Muscle of back (tissue), 11 donors: ENCODE data around the gene DMTF1. TPM values are rescaled to one million over a fixed set of nuclear protein-coding genes. Genes with fewer than 3 reads are reported as not detected.
A peak's percentile ranks its signal among the peaks of the same experiment; 100 is the strongest.
"Not testable (repeated sequence)": the region's sequence is repeated elsewhere in the genome, so short reads cannot be mapped to it uniquely, and the experiment has no call there.

Experiments
- DNase-seq, 3 donors: peaks; one replicate each; pipeline versions ENCODE4 v3.0.0 to v3.0.0-alpha.2; 2013
- polyA plus RNA-seq, 10 donors: library from polyadenylated mRNA; unstranded; fragments of 120-200 nt; gene quantifications; one replicate each; pipeline ENCODE4 v1.2.1, GENCODE V29; 2013; ENCODE audit not compliant: insufficient read length in 10 of 10

The DMTF1 gene
- polyA plus RNA-seq, 10 donors = 54.3 to 168 (median 85.3) TPM

DNA sequence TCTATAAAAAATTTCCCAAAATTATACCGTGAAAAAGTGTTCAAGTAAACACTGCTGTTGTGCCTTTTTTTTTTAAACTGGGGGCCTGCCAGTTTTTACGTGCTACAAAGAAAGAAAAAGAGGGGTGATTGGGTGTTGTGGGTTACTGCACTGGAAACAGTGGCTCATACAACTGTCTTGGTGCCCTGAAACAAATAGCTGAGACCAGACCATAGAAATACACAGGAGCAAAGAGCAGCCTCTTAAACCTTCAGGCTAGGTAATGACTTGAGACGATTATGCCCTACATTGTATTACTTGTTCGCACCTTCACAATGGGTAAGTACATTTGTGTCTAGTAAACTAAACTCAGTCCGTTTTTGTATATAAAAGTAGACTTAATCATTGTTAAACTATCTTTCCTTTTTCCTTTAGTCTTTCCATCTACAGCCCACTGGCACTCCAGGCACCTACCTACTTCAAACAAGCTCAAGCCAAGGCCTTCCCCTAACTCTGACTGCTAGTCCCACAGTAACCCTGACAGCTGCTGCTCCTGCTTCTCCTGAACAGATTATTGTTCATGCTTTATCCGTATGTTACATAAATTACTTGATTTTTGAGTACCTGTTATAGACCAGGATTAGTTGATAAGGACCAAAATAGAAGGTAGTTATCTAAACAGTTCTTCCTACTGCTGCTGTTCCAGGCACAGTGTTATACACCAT lies 40.7 kb downstream of the DMTF1 start:
- no peak for DNase-seq

DNA sequence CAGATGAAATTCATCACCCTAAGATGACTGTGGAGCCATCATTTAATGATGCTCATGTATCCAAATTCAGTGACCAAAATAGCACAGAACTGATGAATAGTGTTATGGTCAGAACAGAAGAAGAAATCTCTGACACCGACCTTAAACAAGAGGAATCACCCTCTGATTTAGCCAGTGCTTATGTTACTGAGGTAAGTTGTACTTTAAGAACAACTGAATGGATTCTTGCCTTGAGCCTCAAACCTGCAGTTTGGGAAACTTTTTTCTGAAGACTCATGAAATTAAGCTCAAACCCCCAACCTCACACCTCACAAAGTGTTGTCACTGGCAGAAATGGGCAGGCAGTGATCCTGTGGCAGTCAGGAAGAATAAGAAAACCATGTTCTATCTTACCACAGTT lies 41.7 kb downstream of the DMTF1 start:
- DNase-seq = no peak

DNA sequence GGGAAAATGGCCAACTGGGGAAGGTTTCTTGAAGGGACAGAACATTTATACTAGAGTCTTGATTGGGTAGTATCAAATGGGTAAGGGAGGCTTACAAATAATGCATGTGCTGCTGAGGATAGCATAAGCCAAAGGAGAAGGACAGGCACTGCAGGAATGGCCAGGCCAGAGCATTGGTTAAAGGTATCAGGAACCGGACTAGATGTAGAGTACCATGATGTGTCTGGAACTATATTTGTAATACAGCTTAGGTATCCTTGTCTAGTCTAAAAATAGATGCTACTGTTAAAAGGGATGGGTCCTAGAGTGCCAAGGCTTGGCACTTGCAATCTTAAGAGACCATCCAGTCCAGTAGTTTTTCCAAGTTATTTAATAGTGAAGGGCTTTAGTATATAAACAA lies 47.0 kb downstream of the DMTF1 start:
- DNase-seq = peak in 1 of 3 donors; percentile 34

DNA sequence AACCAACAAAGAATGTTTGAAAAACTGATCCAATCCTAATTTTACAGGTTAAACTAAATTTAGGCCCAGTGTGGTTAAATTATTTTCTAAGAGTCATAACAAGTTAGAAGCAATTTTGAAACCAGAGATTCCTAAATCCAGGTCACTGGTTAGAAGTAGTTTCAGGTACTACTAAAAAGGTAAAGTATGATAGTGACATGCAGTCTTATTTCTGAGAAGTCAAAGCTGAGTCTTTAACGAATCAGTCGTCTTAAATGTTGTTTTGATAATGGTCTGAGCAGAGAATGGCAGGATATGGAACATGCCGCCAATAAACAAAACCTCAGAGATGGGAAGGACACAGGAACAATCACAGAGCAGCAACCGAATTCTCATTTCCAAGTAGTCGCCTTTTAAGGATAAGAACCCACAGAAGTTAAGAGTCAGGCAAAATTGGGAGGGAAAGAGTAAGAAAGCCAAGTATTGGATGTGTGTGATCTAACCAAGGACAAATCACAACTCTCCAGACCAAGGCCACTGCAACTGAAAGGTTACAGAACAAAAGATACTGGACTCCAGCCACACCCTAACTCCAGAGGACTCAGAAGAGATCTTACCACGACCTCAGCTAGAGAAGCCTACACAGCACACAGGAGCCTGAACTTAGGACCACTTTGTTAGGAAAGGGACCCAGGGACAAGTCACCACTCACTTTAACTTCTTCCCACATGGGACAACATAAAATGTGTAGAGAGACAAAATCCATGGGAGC lies 47.6 kb downstream of the DMTF1 start:
- DNase-seq = no peak

DNA sequence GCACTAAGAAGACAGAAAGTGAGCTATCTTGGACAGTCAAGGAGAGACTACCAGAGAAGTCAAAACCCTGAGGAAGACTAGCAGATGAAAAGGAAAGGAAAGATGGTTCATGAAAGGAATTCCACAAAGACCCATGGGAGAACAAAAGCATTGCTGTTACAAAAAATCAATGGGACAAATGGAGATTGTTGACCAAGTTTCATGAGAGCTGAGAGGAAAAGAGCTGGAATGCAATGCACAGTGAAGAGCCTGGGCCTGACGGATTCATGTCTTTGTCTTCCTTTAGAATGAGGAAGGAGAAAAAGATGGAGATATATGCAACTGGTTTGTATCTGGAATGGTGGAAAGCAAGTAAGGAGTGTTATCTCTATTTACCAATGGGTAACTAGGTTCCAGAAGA lies 50.0 kb downstream of the DMTF1 start:
- no peak for DNase-seq

DNA sequence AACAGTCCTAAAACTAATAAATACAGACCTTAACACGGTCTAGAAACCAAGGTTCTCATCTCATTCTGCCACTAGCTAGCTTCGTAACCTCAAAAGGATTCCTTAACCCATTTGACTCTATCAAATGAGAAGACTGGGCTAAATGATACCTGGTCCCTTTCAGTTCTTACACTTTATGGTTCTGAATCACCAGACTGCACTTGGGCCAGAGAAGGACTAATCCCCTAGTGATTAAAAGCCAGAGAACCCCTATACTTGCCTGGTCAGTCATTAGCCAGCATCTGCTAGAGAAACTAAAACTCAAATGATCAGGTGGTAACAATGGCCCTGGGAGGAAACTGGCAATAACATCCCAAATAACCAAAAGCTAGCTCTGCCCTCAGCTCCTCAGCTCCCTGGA lies 50.5 kb downstream of the DMTF1 start:
- no peak for DNase-seq

DNA sequence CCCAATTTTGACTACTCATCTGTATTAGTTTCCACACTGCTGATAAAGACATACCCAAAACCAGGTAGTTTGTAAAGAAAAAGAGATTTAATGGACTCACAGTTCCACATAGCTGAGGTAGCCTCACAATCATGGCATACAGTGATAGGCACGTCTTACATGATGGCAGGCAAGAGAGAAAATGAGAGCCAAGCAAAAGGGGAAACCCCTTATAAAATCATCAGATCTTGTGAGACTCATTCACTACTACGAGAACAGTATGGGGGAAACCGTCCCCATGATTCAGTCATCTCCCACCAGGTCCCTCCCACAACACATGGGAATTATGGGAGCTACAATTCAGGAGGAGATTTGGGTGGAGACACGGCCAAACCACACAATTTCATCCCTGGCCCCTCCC lies 51.7 kb downstream of the DMTF1 start:
- not testable (repeated sequence) for DNase-seq

DNA sequence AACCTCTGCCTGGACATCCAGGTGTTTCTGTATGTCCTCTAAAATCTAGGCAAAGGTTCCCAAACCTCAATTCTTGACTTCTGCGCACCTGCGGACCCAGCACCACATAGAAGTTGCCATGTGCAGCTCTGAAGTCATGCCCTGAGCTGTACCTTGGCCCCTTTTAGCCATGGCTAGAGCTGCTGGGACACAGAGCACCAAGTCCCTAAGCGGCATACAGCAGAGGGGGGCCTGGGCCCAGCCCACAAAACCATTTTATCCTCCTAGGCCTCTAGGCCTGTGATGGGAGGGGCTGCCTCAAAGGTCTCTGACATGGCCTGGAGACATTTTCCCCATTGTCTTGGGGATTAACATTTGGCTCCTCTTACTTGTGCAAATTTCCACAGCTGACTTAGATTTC lies 52.7 kb downstream of the DMTF1 start:
- no peak for DNase-seq

DNA sequence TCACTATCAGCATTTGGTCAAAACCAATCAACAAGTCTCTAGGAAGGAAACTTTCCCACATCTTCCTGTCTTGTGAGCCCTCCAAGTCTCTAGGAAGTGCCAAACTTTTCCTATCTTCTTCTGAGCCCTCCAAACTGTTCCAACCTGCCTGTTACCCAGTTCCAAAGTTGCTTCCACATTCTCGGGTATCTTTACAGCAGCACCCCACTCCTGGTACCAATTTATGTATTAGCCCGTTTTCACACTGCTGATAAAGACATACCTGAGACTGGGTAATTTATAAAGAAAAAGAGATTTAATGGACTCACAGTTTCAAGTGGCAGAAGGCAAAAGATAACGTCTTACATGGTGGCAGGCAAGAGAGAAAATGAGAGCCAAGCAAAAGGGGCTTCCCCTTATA lies 53.4 kb downstream of the DMTF1 start:
- DNase-seq = not testable (repeated sequence)

DNA sequence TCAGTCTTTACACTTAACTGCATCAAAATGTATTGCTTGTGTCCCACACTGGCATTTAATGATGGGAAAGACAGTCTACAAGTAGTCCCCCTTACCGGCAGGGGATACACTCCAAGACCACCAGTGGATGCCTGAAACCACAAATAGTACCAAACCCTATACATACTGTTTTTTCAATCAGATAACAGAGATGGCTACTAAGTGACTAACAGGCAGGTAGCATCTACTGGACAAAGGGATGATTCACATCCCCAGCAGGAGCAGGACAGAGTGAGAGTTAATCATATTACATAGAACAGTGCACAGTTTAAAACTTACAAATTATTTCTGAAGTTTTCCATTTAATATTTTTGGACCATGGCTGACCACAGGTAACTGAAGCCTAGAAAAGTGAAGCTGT lies 54.1 kb downstream of the DMTF1 start:
- no peak for DNase-seq

DNA sequence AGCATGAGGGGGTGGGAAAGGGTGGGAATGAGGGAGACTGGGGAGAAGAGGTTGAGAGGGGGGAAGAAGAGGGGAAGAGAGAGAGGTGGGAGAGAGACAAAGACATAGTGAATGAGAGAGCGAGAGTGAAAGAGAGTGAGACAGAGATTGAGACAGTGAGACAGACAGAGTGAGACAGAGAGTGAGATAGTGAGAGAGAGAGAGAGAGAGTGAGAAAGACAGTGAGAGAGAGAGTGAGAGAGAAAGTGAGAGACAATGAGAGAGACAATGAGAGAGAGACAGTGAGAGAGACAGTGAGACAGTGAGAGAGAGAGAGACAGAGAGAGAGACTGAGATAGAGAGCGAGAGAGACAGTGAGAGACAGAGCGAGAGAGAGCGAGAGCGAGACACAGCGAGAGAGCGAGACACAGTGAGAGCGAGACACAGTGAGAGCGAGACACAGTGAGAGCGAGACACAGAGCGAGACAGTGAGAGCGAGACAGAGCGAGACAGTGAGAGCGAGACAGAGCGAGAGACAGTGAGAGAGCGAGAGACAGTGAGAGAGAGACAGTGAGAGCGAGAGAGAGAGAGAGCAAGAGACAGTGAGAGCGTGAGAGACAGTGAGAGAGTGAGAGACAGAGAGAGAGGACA lies 57.2 kb downstream of the DMTF1 start:
- no peak for DNase-seq

DNA sequence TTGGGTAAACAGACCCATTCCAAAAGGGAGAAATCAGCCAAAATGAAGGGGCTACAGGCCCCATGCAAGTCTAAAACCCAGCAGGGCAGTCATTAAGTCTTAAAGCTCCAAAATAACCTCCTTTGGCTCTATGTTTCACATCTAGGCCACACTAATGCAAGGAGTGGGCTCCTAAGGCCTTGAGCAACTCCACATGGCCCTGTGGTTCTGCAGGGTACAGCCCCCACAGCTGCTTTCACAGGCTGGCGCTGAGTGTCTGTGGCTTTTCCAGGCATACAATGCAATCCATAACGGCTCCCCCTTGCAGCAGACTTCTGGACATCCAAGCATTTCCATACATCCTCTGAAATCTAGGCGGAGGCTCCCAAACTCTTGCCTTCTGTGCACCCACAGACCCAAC lies 58.3 kb downstream of the DMTF1 start:
- no peak for DNase-seq

DNA sequence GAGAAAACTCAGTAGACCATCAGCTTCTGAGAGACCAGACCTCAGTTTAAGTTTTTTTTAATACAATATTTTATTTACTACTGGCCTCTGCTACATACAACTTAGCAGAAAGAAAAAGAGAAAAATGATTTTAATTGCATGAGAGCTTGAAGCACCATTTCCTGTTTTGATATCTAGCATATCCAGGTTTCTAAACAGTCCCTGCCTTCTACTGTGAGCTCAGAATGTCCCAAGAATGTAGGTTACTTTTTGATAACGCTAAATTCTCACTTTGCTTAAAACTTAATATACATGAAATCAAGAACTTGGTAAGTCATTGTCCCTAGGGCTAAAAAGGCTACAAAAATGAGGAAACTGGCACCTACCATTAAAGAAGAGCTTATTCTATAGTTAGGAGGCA lies 60.2 kb downstream of the DMTF1 start:
- no peak for DNase-seq

DNA sequence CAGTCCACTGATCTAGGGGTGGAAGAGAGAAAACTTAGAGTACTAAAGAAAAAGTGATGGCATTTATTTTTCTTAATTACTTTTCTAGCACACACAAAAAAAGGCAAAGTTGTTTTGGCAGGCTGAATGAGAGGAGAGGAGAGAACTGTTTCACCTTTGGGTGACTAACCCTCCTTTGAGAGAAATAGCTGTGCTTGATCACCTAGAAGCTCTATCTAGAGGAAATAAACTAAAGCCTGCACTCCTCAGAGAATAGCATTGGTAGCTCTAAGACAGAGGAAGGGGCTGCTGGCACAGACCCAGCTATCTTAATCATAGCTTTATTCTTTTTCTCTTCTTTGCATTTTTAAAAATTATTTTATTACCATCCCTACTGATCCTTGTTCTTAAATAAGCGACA lies 61.0 kb downstream of the DMTF1 start:
- no peak for DNase-seq

DNA sequence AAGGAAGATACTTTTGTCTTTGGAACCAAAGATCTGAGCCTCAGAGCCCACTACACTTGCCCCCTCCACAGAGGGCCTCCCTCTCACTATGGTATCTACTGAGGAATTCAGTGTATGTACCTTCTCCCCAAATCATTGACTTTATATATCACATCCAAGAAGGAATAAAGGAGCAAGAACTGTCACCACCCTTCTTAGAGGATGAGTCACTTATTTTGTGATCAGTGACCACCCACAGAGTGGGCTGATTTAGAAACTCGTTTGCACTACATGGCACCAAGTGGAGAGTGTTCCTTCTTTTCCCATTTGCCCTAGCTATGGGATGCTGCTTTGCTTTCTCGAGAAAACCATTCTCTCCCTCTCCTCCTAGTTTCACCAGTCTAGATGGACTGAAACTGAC lies 61.6 kb downstream of the DMTF1 start:
- DNase-seq = peak in 1 of 3 donors; percentile 22

DNA sequence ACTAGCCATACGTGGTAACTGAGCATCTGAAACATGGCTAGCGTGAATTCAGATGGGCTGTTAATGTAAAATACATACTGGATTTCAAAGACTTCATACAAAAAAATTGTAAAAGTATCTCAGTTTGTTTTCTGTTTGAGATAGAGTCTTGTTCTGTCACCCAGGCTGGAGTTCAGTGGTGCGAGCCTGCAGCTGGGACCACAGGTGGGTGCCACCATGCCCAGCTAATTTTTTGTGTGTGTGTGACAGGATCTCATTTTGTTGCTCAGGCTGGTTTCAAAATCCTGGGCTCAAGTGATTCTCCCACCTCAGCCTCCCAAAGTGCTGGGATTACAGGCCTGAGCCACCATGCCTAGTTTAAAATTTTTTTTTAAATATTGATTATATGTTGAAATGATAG lies 62.8 kb downstream of the DMTF1 start:
- no peak for DNase-seq

DNA sequence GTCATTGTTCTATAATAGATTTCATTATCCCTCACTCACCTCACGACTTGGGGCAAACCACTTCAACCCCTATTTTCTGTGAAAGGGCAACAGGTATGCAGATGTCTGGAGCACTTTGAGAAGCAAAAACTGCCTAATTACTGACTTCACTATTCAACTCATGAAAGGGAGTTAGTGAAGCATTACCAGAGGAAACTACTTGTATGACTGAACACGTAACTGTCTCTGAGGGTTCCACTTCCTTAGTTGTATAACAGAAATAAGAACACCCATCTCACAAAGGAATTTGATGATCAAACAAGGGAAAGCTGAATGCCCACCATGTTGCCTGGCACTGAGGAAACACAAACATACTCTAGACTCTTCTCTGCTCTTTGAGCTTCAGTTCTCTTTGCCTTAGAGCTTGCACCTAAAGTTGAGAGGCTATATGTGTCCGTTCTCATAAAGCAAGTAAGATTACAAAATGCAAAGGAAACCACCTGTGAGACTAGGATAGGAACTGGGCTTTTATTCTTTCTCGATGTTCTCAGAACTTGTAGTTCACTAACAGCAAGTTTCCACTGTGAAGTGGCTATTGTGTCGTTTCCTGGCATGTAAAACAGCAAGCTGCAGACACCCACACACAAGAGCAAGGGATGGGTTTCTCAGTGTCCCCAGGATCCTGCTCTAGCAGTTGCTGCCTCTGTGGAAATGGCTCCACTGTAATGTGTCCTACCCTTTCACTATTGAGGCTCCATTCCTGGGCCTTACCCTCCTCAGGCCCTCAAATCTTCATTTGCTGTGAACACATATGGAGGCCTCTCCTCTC lies 64.7 kb downstream of the DMTF1 start:
- no peak for DNase-seq

DNA sequence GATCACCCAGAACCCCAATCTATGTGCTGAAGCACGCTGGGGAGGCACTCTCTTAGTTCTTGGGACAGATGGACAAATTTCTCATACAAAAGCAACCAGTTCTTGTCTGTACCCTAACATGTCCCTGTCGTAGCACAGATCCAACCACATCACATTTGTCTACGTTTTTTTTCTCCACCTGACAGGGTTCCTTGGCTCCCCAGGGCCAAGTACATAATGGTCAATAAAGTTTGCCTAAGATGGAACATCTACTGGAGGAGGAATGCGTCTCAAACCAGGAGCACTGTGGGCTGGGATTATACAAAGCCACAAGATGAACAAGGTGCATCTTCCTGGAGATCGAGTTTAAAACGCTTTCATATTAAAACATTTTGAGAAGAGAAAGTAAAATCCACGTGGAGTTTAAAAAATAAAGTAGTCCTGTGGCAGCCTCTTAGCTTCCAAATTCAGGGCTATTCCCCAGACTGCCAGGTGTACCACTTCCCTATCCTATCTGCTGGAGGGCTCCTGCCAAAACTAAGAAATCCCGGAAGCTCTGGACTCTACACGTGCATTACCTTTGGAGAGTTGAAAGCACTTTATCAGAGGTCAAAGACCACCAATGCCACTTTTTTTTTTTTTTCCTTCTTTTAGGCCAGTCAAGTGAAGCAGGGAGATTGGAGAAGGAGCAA lies 65.9 kb downstream of the DMTF1 start:
- DNase-seq = no peak

DNA sequence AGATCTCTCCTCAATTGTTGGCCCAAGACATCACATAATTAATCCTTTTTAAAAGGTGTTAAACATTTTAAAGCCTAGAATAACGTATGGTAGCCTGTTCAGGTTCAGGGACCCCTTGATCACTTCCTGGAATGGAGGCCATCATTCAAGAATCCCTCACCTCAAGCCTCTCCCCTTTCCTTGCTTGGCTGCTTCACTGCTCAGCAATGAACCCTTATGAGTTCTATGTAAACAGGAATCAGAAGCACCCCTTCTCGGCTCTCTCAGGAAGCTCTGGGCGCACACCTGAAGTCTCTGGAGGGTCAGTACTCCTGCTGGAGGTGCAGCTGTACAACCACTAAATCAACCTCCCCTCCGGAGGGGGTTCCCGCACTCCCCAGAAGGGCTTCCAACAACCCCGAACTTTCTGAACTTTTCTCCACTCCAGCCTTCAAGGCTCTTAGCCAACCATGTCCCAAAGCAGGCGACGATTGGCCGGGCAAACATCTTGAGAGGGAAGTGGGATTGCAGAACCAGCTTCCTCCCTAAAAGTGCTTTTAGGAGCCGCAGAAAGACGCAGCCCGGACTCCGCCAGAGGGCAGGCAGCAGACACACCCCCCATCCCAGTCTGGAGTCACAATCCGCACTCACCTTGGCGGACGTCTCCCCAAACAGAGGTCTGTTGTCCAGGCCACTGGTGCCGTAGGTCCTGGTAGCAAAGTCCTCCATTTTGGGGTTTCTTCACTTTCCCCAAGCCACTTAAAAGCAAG lies 66.7 kb downstream of the DMTF1 start:
- peak; percentile 34 to 85 (median 62) for DNase-seq

DNA sequence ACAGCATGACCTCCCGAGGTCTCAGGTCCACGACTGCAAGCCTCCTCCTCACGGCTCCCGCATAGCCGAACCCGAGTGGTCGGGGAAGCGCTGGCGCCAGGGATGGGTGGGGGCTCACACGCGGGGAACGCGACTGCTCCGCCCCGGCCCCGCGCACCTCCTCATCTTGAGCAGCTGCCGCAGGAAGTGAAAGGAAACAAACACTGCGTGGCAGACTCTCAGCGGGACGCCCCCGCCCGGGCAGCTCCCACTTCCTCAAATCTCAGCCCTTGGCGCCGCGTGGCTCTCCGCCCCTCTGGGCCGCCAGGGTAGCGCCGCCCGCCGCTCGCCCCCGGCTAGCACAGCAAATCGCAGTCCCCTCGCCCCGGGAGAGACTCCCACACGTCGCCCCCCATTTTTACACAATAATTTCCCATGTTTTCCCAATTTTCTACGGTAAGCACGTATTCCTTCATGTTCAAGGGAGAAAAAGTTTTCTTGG lies 67.3 kb downstream of the DMTF1 start, which contains the start of gene TMEM243:
TMEM243 (minus strand) TSS at position 188 of the 481 bp plus-strand sequence. CDS start 229 bp downstream, outside the sequence.
- peak; percentile 60 to 90 (median 79) for DNase-seq
